WI38 (cell line): ENCODE data around the gene LSM12.

ENCODE experiments used
- H3K4me3 ChIP-seq: 2 replicates; pipeline ENCODE4 v1.5.1; 2011; ENCODE audit warnings: low read depth, mild to moderate bottlenecking, control low read depth, low read length
- TF ChIP-seq, protein P1 (sequence below): IDR thresholded peaks from 2 replicates; pipeline ENCODE4 v1.5.1; 2012; ENCODE audit warnings: low read depth, mild to moderate bottlenecking, control low read depth, low read length

LSM12 gene

DNA sequence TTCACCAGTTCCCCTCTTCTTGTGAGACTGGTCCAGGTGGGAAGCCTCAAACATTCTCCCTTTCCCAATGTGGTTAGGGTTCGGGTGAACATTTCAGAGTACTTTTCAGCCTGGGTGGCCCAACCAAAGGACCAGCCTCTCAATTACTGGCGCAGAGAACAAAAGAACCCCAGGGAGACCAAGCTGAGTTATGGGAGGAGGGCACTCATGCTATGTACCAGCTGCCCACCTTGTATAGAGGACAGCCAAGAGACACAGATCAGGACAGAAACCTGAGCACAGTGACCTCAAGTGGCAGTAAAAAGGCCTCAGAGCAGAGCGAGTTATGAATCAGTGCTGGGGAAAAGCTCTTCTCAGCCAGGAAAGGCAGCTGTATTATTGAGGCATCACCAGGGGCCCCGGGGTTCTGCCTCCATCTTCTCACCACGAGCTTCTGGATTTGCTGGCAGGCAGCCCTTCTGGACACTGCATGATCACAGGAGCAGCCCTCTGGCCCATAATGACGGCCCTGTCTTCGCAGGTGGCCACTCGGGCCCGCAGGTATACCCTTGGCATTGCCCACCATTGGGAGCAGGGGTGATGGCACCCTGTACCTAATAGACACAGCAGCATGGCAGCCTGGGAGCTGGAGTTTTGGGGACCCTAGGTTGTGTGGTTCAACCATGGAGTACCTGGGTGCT, 7.9 kb upstream of the LSM12 start:
- TF ChIP-seq, protein P1, sequence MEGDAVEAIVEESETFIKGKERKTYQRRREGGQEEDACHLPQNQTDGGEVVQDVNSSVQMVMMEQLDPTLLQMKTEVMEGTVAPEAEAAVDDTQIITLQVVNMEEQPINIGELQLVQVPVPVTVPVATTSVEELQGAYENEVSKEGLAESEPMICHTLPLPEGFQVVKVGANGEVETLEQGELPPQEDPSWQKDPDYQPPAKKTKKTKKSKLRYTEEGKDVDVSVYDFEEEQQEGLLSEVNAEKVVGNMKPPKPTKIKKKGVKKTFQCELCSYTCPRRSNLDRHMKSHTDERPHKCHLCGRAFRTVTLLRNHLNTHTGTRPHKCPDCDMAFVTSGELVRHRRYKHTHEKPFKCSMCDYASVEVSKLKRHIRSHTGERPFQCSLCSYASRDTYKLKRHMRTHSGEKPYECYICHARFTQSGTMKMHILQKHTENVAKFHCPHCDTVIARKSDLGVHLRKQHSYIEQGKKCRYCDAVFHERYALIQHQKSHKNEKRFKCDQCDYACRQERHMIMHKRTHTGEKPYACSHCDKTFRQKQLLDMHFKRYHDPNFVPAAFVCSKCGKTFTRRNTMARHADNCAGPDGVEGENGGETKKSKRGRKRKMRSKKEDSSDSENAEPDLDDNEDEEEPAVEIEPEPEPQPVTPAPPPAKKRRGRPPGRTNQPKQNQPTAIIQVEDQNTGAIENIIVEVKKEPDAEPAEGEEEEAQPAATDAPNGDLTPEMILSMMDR, result no peak
- no peak overlapping the region for H3K4me3 ChIP-seq

DNA sequence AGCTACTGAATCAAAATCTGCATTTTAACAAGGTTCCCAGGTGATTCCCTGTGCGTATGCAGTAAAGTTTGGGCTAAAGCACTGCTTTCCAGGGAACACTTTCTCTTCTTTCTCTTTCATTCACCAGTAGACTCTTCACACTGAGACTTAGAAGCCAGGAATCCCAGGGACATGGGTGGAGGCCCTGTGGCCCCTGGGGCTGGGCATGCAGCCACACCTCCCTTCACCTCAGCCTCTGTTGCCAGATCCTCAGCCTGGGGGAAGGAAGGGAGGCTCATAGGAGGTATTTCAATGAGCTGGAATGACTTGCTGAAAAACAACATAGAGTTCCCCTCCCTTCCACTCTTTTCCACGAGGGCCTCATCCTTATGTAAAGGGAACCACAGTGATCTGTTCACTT, 5.3 kb upstream of the LSM12 start:
- H3K4me3 ChIP-seq, result peak overlapping the region; percentile 63
- TF ChIP-seq, protein P1, result no peak

DNA sequence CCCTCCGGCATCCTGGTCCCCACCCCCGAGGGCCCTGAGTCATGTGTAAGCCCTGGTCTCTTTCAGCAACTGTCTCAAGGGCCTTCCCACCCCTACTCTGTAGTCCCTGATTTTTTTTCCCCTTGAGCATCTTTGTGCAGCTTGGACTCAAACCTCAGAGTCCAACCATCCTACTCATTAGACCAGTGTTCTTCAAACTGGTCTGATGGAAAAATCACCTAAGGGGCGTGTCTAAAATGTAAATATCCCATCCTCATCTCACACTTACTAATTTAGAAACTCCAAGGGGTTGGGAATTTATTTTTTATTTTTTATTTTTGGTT, 4.7 kb upstream of the LSM12 start:
- H3K4me3 ChIP-seq, result peak overlapping the region; percentile 63
- TF ChIP-seq, protein P1, result no peak

DNA sequence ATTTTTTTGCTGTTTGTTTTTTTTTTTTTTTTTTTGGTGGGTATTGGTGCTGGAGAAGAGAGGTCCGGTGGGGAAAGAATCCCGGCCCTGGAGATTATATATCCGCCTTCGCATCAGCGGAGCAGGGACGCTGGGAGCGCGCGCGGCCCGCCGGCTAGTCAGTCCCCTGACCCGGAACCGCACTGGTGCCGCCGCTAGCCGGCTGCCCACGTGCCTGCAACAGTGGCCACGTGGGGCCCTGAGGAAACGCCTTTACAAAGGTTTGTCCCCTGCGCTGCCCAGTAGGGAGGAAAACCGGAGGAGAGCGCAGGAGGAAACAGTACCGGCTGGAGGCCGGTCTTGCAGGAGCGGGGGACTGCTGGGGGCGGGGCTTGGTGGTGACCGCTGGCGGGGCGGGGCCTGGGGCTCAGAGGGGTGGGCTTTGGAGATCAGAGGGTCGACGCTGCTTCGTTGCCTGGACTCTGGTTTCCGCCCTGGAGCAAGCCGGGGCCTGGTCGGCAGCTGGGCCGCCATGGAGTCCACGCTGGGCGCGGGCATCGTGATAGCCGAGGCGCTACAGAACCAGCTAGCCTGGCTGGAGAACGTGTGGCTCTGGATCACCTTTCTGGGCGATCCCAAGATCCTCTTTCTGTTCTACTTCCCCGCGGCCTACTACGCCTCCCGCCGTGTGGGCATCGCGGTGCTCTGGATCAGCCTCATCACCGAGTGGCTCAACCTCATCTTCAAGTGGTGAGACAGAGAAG, 4.2 kb upstream of the LSM12 start, which contains the start of gene G6PC3:
Gene G6PC3 (plus strand): TSS at position 281 of the 743 bp plus-strand sequence. CDS start 231 bp downstream, at position 512.
- peak within 1 kb of the TSS; percentile 63 for H3K4me3 ChIP-seq
- TF ChIP-seq, protein P1, result no peak

DNA sequence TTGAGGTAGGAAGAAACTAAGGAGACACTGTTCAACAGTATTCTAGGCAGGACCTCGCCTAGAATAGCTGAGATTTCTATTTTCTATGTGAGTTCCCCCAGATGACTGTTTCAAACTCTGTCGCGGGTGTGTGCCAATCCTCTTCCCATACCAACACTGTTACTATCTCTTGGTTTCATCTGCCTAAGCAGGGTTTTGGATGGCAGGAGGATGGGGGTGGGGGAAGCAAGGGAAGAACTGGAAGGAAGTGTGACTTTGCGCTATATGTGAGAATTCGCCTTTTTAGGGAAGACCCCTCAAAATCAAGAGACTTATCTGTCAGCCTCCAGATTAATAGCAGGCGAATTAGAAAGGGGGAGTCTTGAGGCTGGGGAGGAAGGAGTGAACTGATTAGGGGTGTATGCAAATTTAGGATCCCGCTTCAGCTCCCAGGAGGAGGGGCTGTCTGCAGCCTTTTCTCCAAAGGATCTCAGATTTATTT, 3.5 kb upstream of the LSM12 start:
- peak overlapping the region; percentile 63 for H3K4me3 ChIP-seq
- TF ChIP-seq, protein P1, result no peak

DNA sequence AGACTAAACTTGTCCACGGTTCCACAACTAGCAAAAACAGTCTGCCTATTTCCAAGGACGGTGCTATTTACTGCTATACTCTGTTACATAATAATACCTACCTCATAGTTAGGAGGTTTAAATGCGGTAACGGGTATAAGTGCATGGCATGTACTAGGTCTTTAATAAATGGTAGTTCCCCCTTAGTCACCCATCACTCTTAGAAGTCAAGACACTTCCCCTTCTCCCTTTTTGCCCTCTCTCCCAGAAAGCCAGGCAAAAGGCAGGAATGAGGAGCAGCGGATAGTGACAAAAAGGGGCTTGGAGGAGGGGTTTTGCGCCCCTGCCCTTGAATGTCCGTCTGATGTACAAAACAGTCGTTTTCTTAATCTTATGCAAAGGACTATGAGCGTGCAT, 1.1 kb upstream of the LSM12 start:
- TF ChIP-seq, protein P1, result no peak
- H3K4me3 ChIP-seq, result no peak overlapping the region

DNA sequence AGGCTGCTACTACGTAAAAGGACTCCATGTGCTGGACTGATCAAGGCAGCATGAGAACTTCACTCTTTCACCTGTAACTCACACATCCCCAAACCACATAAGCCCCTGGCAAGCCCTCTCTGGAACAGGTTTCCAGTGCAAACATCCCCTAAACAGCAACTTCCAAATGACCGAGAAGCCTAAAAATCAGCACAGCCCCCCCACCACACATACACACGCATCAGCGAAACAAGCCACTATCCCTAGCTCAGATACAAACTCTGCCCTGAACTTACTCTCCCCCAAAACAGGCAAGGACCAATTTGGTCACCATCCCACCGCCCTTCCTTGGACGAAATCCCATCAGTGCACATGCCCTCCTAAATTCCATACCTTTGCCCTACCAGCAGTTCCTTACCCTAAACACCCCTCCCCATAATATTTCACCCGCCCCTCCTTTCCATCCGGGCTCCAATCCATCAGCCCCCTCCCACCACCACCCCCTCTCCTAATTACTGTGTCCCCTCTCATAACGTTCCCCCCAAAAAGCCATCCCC, 735 bp downstream of the LSM12 start:
- TF ChIP-seq, protein P1, result no peak
- H3K4me3 ChIP-seq, result peak overlapping the region; percentile 82
